Breast epithelium (tissue), 4 donors: ENCODE measurements around the gene CAMK2A. TPM values are rescaled to one million over a fixed set of nuclear protein-coding genes. Genes with fewer than 3 reads are reported as not detected.

Experiments
- DNase-seq, 2 donors: peaks; one replicate each; pipeline ENCODE4 v3.0.0-alpha.2; 2019; ENCODE audit warnings: low spot score in 2 of 2
- H3K27ac ChIP-seq, 2 donors: fragments of 200-600 bp; sonication (generic) in 1 of 2; one replicate each; pipeline ENCODE4 v1.5.1; 2016 to 2019; ENCODE audit warnings: mild to moderate bottlenecking in 1 of 2
- H3K27me3 ChIP-seq, 2 donors: fragments of 200-600 bp; sonication (generic) in 1 of 2; one replicate each; pipeline versions ENCODE4 v1.5.1 to v1.6.0; 2017 to 2019; ENCODE audit warnings: control low read depth in 1 of 2, mild to moderate bottlenecking in 1 of 2
- H3K36me3 ChIP-seq: fragments of 200-600 bp; one replicate; pipeline ENCODE4 v1.5.1; 2019
- H3K4me1 ChIP-seq, 2 donors: fragments of 200-600 bp; sonication (generic); one replicate each; pipeline ENCODE4 v1.5.1; 2016 to 2019; ENCODE audit warnings: control low read depth in 1 of 2
- H3K4me3 ChIP-seq, 3 donors: fragments of 200-600 bp; sonication (generic); 1 replicate in 2 of 3; 2 replicates in 1 of 3; pipeline ENCODE4 v1.5.1; 2016 to 2019; ENCODE audit warnings: mild to moderate bottlenecking in 3 of 3, moderate library complexity in 2 of 3
- H3K9me3 ChIP-seq, 2 donors: fragments of 200-600 bp; sonication (generic) in 1 of 2; one replicate each; pipeline ENCODE4 v1.5.1; 2016 to 2019; ENCODE audit warnings: control low read depth in 1 of 2
- POLR2A ChIP-seq: fragments of 450-650 bp; IDR thresholded peaks from one replicate; pipeline ENCODE4 v1.6.1; 2016; ENCODE audit warnings: antibody characterized with exemption, mild to moderate bottlenecking, moderate library complexity
- POLR2AphosphoS5 ChIP-seq, 3 donors: sonication (generic); formaldehyde crosslinking; IDR thresholded peaks; one replicate each; pipeline ENCODE4 v1.6.1; 2017; ENCODE audit warnings: antibody characterized with exemption in 3 of 3
- intact Hi-C: fragments of 100-400 bp; cut with DNase I; formaldehyde crosslinking; loops from one replicate; pipeline ENCODE4 v1.15.1; 2023; ENCODE audit warnings: low total_unique reads
- total RNA-seq, 3 donors: library from RNA; depleted of rRNA; stranded (reverse); fragments of >200 nt; gene quantifications; one replicate each; pipeline ENCODE4 v1.1.0, GENCODE V29; 2016
- TF ChIP-seq, protein P1 (sequence below), 3 donors: fragments of 450-650 bp; IDR thresholded peaks; one replicate each; pipeline ENCODE4 v1.5.1; 2016 to 2017; ENCODE audit warnings: antibody characterized with exemption in 3 of 3, mild to moderate bottlenecking in 3 of 3, moderate library complexity in 3 of 3

CAMK2A gene
- total RNA-seq, 3 donors from 2014 or later, result under 0.01 TPM; not detected in 2

DNA sequence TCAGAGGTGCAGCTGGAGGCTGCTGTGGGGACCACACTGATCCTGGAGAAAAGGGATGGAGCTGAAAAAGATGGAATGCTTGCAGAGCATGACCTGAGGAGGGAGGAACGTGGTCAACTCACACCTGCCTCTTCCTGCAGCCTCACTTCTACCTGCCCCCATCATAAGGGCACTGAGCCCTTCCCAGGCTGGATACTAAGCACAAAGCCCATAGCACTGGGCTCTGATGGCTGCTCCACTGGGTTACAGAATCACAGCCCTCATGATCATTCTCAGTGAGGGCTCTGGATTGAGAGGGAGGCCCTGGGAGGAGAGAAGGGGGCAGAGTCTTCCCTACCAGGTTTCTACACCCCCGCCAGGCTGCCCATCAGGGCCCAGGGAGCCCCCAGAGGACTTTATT, 105.6 kb downstream of the CAMK2A start:
- no peaks in the 10 kb centered on the region for H3K36me3 ChIP-seq
- peaks cover 0 to 9% of the 10 kb centered on the region in 2 donors for H3K27me3 ChIP-seq
- H3K9me3 ChIP-seq, result no peaks in the 10 kb centered on the region
- intact Hi-C loops, result no loop called here
- H3K4me3 ChIP-seq, result no peak overlapping the region
- TF ChIP-seq POLR2AphosphoS5 (IDR thresholded peaks at IDR 0.05) (no peak), POLR2A (no peak)
- TF ChIP-seq, protein P1, sequence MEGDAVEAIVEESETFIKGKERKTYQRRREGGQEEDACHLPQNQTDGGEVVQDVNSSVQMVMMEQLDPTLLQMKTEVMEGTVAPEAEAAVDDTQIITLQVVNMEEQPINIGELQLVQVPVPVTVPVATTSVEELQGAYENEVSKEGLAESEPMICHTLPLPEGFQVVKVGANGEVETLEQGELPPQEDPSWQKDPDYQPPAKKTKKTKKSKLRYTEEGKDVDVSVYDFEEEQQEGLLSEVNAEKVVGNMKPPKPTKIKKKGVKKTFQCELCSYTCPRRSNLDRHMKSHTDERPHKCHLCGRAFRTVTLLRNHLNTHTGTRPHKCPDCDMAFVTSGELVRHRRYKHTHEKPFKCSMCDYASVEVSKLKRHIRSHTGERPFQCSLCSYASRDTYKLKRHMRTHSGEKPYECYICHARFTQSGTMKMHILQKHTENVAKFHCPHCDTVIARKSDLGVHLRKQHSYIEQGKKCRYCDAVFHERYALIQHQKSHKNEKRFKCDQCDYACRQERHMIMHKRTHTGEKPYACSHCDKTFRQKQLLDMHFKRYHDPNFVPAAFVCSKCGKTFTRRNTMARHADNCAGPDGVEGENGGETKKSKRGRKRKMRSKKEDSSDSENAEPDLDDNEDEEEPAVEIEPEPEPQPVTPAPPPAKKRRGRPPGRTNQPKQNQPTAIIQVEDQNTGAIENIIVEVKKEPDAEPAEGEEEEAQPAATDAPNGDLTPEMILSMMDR (IDR thresholded peaks at IDR 0.05), result no peak
- H3K27ac ChIP-seq, result no peak overlapping the region
- H3K4me1 ChIP-seq, result no peaks in the 10 kb centered on the region
- no peak for DNase-seq

DNA sequence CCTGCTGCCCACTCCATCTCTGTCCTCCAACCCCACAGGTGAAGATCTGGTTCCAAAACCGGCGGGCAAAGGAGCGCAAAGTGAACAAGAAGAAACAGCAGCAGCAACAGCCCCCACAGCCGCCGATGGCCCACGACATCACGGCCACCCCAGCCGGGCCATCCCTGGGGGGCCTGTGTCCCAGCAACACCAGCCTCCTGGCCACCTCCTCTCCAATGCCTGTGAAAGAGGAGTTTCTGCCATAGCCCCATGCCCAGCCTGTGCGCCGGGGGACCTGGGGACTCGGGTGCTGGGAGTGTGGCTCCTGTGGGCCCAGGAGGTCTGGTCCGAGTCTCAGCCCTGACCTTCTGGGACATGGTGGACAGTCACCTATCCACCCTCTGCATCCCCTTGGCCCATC, 106.1 kb downstream of the CAMK2A start:
- intact Hi-C loops, result no loop called here
- Histone ChIP-seq H3K4me1 (no peaks in the 10 kb centered on the region), H3K9me3 (no peaks in the 10 kb centered on the region), H3K27me3 (peaks cover 0 to 3% of the 10 kb centered on the region in 2 donors), H3K4me3 (no peak overlapping the region), H3K27ac (no peak overlapping the region), H3K36me3 (no peaks in the 10 kb centered on the region)
- TF ChIP-seq POLR2AphosphoS5 (IDR thresholded peaks at IDR 0.05) (no peak), POLR2A (no peak)
- TF ChIP-seq, protein P1 (IDR thresholded peaks at IDR 0.05), result no peak
- no peak for DNase-seq

DNA sequence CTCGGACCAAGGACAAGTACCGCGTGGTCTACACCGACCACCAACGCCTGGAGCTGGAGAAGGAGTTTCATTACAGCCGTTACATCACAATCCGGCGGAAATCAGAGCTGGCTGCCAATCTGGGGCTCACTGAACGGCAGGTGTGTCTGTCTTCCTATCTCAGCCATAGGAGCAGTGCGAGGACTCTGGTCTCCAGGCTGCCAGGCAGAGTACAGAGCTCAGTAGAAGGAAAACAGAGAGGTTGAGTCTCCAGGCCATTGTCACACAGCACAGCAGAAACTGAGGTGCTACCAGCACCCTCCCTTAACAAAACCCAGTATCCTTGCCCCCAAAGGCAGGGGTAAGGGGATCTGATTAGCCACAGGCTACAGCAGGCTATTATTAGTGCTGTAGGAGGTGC, 106.8 kb downstream of the CAMK2A start:
- no peak for DNase-seq

DNA sequence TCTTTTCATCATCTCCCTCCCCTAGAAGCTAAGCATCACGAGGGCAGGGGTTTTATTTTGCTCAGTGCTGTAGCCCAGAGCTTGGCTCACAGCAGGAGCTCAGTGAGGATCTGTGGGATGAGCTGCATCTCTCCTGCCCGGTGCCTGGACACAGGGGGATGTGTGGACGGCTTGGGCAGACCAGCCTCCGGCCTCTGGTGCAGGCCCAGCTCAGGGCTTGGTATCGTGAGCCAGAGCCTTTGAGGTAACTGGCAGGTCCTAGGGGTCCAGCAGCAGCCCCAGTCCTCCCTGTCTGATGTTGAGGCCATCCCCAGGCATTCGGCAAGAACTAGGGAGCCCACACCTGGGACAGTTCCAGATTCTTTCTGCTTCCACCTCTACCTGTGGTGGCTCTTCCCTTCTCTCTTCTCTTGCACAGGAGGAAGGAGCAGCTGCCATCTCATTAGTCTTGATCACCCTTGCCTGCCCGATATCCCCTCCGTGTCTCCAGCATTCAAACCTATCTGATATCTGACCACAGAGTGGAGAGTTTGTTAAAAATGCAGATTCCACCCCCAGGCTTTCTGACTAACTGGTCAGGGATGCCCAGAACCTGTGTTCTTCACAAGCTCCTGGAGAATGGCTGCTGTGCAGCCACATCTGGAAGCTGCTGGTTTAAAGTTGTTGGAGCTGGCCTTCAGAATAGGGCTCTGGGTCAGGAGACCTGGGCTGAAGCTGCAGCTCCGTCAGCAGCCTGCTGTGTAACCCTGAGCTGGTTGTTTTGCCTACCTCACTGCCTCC, 107.6 kb downstream of the CAMK2A start:
- Histone ChIP-seq H3K9me3 (no peaks in the 10 kb centered on the region), H3K4me1 (no peaks in the 10 kb centered on the region), H3K27me3 (no peaks in the 10 kb centered on the region), H3K36me3 (no peaks in the 10 kb centered on the region), H3K27ac (peak overlapping the region in 1 of 2 donors; percentile 28), H3K4me3 (no peak overlapping the region)
- no peak for DNase-seq
- intact Hi-C loops, result no loop called here
- no peak for TF ChIP-seq POLR2A
- TF ChIP-seq, protein P1 (IDR thresholded peaks at IDR 0.05), result no peak
- TF ChIP-seq POLR2AphosphoS5 (IDR thresholded peaks at IDR 0.05), result no peak

More for the DNA sequence above, 106.8 kb downstream of the CAMK2A start:
- Histone ChIP-seq H3K4me1 (no peaks in the 10 kb centered on the region), H3K27ac (no peak overlapping the region), H3K4me3 (no peak overlapping the region), H3K36me3 (no peaks in the 10 kb centered on the region), H3K9me3 (no peaks in the 10 kb centered on the region), H3K27me3 (no peaks in the 10 kb centered on the region)
- intact Hi-C loops, result no loop called here
- no peak for TF ChIP-seq POLR2AphosphoS5 (IDR thresholded peaks at IDR 0.05)
- TF ChIP-seq, protein P1 (IDR thresholded peaks at IDR 0.05), result no peak
- TF ChIP-seq POLR2A, result no peak

DNA sequence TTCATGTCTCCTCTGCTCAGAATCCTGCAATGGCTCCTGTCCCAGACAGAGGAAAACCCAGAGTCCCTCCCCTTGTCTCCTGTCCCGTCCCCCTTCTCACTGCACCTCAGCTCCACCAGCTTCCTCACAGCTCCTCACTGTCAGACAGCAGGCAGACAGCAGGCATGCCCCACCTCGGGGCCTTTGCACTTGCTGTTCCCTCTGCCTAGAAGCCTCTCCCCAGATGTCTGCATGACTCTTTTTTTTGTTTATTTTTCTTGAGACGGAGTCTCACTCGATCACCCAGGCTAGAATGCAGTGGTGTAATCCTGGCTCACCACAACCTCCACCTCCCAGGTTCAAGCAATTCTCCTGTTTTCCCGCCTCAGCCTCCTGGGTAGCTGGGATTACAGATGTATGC, 108.5 kb downstream of the CAMK2A start:
- no peak for DNase-seq
- Histone ChIP-seq H3K27me3 (no peaks in the 10 kb centered on the region), H3K9me3 (no peaks in the 10 kb centered on the region), H3K4me3 (no peak overlapping the region), H3K27ac (peak overlapping the region; percentile 57 to 91), H3K36me3 (no peaks in the 10 kb centered on the region), H3K4me1 (no peaks in the 10 kb centered on the region)
- intact Hi-C loops, result no loop called here
- TF ChIP-seq POLR2A (no peak), POLR2AphosphoS5 (IDR thresholded peaks at IDR 0.05) (no peak)
